ENCODE data around the gene RAB6B.

DNA sequence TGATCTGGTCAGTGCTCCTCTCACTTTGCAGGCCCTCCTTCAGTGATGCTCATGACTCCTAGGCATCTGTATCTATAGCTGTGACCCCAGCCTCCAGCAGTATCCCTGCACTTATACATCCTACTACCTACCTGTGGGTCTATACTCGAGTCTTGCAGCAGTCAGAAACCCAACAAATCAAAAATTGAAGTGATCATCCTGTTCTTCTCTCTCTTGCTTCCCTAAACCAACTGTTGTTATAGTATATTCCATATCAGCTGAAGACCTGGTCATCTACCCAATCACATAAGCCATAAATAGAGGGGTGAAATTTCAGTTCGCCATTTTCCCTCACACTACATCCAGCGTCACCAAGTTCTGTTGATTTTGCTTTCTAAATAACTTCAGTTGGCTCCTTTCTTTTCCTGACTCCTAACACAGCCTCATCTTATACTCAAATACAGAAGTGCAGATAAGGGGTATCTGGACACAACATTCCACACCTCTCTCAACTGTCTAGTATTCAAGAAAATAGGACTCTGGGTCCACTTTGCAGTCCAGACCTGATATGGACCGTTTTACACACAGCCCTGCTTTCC lies 116.0 kb downstream of the RAB6B start:
- TF ChIP-seq, protein P1, sequence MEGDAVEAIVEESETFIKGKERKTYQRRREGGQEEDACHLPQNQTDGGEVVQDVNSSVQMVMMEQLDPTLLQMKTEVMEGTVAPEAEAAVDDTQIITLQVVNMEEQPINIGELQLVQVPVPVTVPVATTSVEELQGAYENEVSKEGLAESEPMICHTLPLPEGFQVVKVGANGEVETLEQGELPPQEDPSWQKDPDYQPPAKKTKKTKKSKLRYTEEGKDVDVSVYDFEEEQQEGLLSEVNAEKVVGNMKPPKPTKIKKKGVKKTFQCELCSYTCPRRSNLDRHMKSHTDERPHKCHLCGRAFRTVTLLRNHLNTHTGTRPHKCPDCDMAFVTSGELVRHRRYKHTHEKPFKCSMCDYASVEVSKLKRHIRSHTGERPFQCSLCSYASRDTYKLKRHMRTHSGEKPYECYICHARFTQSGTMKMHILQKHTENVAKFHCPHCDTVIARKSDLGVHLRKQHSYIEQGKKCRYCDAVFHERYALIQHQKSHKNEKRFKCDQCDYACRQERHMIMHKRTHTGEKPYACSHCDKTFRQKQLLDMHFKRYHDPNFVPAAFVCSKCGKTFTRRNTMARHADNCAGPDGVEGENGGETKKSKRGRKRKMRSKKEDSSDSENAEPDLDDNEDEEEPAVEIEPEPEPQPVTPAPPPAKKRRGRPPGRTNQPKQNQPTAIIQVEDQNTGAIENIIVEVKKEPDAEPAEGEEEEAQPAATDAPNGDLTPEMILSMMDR (conservative IDR thresholded peaks at IDR 0.05), result no peak
- no peak for TF ChIP-seq EZH2 (IDR thresholded peaks at IDR 0.05; ENCODE audit: low read depth)

Measured in PC-9 (cell line).